GM18870 (cell line): ENCODE measurements around the gene METTL4.
"Not testable (repeated sequence)": the region's sequence is repeated elsewhere in the genome, so short reads cannot be mapped to it uniquely, and the experiment has no call there.

Experiments
- ATAC-seq: cut with Tn5 transposase; IDR thresholded peaks from one replicate; pipeline ENCODE4 v1.9.1; 2021; ENCODE audit warnings: moderate library complexity; ENCODE audit not compliant: unreplicated experiment

METTL4 gene

DNA sequence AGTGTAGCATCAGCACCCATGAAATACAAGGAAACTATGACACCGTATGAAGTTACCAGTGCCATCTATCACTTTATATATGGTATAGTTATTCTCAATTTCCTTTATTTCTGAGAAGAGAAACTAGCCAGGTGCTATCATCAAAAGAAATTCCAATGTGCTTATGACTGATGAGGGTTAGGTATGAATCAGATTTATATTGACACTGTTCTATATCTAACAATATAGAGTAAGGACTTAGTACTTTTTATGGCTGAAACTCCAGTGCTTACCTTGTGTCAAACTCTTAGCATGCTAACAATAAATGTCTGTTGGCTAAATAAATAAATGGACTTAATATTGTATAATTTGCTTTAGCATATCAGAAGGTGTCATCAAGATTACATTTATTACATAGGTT, 6.9 kb downstream of the METTL4 start:
- no peak for ATAC-seq

DNA sequence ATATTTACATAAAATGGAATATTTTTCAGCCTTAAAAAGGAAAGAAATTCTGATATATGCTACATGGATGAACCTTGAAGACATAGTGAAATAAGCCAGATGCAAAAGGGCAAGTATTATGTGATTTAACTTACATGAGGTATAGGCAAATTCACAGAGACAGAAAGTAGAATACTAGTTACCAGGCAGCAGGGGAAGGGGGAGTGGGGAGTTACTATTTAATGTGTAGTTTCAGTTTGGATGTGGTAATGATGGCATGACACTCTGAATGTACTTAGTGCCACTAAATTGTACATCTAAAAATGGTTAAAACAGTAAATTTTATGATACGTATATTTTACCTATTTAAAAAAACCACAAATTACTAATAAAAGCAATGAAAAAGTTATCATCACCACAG, 12.1 kb downstream of the METTL4 start:
- ATAC-seq = no peak

DNA sequence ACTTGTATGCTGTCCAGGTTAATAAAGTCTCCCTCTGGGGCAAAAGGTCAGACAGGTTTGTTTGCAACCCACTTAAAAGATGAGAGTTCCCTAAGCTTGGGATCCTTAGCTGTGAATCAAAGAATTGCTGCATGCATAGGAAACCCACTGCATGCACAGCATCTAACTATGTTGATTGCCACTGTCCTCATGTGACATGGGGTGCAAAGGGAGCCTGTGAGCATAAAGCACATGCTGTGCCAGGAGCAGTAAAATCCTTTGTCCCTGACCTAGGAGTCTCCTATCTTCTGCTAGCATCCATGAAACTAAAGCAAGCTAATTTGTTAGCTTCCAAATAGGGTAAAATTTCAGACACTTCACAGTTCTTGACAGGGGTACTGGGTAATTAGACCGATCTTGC, 13.8 kb downstream of the METTL4 start:
- no peak for ATAC-seq

DNA sequence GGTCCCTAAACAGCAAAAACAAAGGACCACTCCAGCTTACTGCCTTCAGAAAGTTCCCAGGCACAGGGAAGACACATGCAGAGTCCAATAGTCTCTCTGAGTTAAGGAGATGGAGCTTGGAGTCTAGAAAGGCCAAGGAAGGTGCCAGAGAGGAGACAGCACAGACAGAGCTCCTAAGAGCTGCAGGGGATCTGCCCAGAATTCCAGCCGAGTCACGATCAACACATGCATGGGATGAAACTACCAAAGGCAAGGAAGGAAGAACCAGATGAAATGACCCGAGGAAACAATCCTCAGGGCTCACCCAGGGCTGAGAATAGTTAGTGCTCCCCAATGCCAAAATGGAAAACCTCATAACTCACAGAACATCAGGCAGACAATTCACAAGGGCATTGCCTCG, 15.4 kb downstream of the METTL4 start:
- no peak for ATAC-seq

DNA sequence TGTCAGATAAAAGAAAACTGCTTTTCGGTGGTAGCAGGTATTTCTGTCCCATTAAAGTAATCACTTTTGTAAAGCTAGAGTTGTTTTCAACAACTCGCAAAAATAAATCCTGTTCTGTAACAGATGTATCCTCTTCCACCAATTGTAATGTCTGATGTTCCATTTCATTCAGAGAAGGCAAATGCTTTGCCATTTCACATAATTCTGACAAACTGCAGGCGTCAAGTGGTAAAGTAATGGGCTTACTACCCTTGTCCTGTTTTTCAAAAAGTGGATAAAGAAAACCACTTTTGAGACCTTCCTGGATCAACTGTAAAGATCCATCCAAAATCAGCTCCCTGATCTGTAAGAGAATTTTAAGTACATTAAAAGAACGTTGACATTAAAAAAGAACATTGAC, 16.6 kb downstream of the METTL4 start:
- ATAC-seq = no peak

DNA sequence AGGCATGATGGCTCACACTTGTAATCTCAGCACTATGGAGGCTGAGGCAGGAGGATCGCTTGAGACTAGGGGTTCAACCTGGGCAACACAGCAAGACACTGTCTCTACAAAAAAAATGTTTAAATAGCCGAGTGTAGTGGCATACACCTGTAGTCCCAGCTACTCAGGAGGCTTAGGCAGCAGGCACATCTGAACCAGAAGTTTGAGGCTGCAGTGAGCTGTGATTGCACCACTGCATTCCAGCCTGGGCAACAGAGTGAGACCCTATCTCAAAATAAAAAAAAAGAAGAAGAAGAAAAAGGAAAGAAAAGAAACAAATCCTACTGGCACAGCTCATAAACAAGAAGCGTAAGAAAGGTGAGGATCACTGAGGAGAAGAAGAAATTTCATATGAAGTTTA, 19.9 kb downstream of the METTL4 start:
- ATAC-seq = no peak

DNA sequence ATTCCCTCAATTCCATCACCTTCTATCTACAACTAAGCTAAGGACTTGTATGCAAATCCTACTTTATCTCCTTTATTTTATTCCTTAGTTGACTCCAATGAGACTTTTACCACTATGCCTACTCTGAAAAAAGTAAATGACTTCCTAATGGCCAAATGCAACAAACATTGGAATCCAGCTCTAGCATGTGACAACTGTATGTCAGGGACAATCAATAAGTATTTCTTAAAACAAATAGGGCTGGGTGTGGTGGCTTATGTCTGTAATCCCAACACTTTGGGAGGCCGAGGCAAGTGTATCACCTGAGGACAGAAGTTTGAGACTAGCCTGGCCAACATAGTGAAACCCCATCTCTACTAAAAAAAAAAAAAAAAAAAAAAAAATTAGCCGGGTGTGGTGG, 21.8 kb downstream of the METTL4 start:
- no peak for ATAC-seq

DNA sequence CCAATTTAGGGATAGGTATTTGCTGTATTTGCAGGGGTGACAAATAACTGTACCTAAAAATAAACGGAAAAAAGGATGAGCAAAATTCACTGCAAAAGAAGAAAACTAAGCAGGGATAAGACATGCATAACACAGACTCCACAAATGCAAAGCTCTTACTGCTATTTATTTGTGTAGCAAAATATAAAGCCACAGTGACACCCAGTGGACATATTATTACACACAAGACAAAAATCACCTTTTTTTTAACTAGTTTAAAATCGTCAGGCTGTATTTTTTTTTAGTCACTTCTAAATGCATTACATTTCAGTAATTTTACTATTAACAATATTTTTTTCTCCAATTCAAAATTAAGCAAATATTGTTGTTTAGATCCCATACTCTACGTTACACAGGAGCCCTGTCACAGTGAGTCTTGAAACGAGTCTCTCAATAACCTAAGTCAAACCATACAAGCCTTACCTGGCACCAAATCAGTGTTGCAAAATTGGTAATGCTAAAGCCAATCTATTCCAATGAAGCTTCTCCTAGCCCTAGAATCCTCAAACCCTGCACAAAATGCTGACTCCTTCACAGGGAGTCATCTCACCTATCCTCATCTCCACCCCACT, 23.7 kb downstream of the METTL4 start:
- peak; percentile 57 for ATAC-seq

DNA sequence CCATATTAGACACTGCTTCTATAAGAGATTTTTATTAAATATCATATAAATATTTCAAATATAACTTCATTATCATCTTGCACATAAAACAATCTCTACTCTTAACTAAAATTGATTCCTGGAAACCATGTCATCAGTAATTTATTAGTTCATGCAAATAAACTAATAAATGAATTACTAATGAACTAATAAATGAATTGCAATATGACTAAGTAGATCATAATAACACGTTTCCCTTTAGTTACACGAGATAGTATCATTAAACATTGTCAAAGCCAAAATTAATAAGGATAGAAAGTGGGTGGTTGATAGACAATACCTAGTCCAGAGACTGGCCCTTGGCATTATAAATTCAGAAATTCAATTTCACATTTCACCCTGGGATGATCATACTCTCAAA, 26.1 kb downstream of the METTL4 start:
- no peak for ATAC-seq

DNA sequence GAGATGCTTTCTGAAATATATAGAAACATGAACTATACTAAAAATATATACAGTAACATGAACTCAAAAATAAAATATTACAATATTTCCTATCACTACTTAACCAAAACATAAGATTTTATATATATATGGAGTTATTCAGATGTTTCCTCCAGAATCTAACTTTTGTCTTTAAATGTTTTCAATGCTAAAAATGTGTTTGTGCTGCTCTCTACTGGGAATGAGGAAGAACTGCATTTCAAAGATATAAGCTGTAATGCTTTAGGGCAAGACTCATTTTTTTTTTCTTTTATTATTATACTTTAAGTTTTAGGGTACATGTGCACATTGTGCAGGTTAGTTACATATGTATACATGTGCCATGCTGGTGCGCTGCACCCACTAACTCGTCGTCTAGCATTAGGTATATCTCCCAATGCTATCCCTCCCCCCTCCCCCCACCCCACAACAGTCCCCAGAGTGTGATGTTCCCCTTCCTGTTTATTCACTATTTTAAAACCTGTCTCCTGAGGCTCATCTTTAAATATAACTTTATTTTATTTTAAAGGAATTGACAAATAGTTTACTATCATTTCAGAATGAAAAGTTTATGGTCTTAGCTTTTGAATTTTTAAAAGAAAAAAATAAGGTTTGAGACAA, 29.3 kb downstream of the METTL4 start:
- ATAC-seq = peak; percentile 72

DNA sequence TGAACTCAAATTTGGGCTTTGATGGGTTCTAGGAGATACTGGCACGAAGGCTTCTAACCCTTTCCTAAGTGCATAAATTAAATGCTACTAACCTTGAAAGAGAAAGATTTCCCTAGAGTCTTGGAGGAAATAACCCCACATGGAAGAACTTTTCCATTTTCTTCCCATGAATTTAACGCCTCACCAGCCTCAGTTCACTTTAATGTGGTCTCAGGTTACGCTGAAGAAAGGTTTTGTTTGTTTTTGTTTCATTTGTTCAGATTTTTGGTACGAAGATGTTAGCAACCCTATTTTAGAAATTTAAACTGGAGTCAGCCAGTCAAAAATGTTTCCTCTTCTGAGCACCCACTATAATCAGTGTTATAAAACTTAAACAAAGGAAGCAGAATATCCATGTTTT, 30.7 kb downstream of the METTL4 start:
- no peak for ATAC-seq

DNA sequence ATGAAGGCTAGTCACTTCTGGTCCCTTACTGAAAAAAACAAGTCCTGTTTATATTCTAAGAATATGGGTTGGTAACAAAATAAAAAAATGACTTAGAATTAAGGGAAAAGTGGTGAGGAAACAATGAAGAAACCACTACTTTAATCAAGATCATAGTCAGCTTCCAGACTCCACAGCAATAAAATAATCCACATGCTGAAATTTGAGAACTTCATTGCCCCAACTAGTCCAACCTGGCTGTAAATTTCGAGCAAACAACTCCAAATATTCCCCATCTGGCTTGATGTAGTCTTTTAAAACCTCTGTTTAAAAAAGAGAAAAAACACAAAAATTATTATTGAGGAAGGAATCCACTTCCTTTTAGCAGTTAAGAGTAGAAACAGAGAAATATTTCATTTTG, 32.5 kb downstream of the METTL4 start:
- ATAC-seq = no peak

DNA sequence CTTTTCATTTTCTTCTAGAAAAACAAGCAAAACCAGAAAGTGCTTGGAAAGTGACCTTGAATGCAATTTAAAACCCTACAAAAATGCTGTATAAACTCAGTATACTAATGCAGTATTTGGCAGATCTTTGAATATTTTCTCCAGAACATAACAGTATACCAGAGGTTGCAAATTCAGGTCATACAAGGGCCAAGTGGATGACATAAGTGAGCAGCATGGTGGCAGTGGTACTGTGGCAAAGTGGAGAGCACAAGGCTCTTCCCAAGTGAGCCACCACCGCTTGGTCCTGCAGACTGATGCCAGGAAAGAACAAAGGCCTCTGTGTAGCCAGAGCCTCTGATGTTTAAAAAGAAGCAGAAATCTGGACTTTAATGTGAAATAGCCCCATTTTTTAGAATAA, 33.1 kb downstream of the METTL4 start:
- no peak for ATAC-seq

DNA sequence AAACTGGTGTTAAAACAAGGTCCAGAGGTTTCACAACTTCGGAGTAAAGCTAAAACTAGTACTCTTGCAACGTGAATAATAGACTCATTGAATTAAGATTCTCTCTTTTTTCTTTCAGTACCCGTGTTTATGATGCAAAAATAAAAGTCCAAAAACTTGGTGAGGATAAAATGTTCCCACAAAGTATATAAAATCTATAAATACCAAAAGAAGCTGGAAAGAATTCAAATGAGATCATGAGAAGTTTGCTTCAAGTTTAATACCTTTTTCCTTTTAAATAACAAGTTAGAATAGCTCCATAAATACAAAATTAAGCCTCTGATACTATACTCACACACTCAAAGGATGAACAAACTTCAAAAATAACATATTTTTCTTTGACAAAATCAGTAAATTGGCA, 34.0 kb downstream of the METTL4 start:
- no peak for ATAC-seq

DNA sequence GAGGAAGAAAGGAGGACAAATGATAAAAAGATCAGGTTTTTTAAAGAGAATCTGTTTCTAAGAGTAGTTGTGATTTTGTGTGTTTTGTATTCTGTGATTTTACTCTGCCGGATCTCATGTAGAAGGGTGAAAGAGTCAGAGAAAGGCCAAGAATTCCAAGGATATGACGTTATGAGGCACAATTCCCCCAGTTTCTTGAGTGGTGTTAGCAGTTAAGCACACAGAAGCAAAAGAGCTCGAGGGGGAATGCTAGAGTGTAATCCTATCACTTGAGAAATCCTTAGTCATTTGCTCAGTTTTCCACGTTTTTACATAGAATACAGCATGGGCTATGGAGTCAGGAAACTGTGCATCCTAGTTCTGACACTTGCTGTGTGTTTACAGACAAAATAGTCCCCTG, 34.8 kb downstream of the METTL4 start:
- no peak for ATAC-seq

DNA sequence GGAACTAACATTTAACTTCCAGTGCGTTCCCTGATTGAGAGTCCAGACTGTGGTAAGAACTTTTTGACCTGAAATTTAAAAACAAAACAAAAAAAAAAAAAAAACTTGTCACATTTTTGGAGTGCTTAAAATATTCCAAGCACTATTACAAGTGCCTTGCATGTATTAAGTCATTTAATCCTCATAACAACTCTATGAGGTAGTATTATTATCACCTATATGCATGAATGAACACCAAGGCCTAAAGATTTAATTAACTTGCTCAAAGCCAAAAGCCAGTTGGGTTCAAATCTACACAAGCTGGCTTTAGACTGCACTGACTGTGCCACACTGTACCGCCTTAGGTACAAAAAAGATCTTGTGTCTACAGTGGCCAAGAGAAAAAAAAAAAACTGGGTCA, 35.2 kb downstream of the METTL4 start:
- ATAC-seq = no peak

DNA sequence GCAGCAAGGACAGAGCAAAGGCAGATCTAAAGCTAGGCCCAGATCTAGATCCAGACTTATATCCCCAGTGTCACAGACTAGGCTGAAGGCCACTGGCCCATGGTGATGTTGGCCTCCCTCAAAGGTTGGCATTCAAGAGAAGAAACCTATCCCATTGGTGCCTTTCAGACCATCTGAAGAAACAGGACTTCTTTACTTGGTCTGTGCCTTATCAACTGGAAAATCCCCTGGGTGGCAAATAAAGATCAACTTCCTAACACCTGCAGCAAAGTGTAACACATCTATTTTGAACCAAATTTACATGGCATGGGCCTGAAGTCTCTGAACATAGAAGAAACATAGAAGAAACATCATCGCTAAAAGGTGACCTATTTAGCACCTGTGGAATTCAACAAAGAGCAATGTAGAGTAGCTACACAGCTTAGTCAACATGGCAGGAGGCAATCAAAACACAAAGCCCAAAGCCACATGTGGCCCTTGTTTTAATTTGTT, 35.8 kb downstream of the METTL4 start:
- no peak for ATAC-seq

DNA sequence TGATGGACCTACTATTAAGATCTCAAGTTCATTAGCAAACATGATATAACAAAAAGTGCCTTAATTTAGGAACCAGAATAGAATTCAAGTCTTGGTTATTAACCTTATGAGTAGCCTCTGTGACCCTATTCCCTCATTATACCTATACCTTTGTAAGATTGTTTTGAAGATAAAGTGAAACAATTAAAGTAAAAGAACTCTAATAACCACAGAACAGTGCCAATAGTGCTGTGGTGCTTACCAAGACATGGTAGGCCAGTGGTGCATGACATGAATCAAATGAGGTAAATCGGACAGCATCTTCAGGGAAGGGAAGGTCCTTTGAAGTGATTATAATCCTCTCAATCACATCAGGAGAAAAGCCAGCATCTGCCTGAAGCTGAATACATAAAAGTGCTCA, 36.4 kb downstream of the METTL4 start:
- ATAC-seq = no peak

DNA sequence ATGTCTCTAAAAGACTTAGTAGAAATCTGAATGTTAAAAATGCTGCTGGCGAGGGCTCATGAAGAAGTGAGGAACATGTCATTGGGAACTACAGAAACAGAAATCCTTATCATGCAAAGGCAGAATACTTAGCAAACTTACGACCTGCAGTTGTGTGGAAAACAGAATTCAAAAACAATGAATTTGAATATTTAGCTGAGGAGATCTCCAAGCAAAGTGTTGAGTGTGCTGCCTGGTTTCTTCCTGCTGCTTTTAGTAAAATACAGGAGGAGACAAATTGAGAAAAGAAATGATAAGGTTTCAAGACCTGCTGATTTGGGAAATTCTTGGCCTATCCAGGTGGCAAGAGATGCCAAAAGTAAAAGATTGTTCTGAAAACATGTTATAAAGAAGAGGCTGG, 38.5 kb downstream of the METTL4 start:
- no peak for ATAC-seq

DNA sequence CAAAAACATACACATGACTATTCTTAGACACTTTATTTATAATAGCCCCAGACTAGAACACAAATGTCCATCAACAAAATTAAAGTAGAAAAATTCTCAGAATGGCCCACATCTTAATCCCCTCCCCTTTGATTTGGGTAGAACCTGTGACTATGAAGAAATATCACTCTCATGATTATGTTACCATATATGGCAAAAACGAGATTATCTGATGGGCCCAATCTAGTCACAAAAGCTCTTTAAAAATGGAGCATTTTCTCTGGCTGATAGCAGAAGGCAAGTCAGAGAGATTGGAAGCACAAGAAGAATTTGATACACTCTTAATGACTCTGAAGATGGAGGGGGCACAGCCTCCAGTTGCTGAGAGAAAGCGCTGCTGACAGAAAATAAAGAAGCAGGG, 39.6 kb downstream of the METTL4 start:
- ATAC-seq = no peak

DNA sequence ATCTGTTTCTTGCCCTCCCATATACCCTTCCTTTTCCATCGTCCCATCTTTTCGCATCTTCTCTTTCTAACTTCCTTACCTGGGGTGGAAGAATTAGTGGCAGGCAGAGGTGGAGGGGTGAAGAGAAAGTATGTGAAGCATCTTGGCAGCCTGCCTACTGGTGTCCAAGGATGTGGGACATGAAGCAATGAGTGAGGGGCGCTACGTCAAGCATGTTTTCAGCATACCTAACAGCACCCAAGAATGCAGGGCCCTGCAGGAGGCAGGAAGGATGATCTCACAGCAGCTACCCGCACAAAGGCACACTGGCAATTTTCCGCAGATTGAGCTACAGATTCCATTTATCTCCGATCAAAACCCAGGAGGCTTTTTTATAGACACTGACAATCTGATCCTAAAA, 42.2 kb downstream of the METTL4 start:
- no peak for ATAC-seq

DNA sequence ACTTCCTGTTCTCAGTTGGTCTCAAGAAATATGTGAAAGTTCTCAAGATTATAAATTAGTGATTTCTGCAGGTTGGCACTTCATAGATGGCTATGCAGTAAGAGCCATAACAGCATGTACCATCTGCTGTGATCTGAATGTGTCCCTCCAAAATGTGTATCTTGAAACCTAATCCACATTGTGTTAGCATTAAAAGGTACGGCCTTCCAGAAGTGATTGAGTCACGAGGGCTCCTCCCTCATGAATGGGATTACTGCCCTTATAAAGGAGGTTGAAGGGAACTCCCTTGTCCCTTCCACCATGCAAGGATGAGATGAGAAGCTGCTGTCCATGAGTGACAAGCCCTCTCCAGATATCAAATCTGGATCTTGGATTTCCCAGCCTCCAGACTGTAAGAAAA, 45.0 kb downstream of the METTL4 start:
- no peak for ATAC-seq

DNA sequence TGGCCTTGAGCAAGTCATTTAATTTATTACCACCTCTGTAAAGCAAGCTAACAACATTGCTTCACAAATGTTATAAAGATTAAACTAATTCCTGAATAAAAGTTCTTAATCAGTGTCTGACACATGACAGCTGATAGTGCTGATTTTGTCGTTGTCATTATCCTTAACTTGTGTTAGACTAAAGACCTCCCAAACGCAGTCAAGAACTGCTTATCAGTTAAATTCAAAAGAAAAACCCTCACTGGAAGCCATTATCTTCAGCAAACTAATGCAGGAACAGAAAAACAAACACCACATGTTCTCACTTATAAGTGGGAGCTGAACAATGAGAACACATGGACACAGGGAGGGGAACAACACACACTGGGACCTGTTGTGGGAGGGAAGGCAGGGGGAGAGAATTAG, 46.5 kb downstream of the METTL4 start:
- ATAC-seq = not testable (repeated sequence)
